GM18861 (cell line): ENCODE data around the gene UFSP2.

ENCODE experiments used
- ATAC-seq: cut with Tn5 transposase; IDR thresholded peaks from one replicate; pipeline ENCODE4 v1.9.1; 2021; ENCODE audit not compliant: unreplicated experiment

Gene UFSP2, protein sequence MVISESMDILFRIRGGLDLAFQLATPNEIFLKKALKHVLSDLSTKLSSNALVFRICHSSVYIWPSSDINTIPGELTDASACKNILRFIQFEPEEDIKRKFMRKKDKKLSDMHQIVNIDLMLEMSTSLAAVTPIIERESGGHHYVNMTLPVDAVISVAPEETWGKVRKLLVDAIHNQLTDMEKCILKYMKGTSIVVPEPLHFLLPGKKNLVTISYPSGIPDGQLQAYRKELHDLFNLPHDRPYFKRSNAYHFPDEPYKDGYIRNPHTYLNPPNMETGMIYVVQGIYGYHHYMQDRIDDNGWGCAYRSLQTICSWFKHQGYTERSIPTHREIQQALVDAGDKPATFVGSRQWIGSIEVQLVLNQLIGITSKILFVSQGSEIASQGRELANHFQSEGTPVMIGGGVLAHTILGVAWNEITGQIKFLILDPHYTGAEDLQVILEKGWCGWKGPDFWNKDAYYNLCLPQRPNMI

DNA sequence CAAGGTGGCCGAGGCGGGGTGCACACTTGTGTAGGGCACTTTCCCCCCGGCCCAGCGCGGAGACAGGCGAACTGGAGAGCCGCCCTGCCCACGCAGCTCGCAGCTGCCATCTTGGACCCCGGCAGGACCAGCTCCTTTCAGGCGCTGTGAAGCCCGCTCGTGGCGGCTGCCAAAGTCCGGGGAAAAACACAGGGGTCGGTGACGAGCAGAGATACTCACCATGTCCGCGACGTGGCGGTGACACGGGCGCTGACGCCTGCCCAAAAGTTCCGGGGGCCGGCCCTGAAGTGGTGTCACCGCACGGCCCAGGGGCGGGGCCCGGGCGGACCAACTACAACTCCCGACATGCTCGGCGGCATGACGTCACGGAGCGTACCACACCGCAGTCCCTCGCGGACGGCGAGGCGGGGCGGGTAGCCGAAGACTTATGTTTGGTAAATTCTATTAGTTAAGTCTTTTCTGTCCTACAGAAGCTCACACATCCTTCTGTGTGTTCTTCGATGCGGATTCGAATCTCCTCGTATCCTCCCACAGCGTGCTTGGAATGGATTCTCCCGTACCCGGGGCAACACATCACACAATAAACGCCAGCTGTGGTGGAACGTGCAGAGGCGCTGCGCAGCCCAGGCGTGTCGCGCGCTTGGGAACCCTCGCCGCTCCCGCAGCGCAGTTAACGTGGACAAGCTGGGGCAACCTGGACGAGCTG is at the start of gene UFSP2:
TSS of gene UFSP2 (minus strand) at position 318 of the 706 bp plus-strand sequence. CDS start at position 222, 96 bp downstream.
- peak; percentile 90 for ATAC-seq

DNA sequence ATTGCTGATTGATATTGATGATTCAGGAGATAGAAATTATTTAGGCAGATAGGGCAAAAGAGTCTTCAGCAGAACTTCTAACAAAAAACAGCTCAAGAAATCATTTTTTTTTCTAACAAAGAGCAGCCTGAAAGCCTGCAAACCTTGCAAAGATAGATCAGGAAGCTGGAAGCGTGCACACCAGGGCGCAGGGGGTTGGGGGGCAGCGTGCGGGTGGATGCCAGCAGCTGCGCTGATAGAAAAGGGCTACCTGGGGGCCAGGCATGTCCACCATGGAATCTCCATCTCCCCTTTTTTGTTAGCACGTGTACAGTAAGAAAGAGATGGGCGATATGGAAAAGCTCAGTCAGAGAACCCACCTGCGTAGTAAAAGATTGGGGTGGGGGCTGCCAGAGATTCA is 47.5 kb upstream of the UFSP2 start:
- no peak for ATAC-seq

DNA sequence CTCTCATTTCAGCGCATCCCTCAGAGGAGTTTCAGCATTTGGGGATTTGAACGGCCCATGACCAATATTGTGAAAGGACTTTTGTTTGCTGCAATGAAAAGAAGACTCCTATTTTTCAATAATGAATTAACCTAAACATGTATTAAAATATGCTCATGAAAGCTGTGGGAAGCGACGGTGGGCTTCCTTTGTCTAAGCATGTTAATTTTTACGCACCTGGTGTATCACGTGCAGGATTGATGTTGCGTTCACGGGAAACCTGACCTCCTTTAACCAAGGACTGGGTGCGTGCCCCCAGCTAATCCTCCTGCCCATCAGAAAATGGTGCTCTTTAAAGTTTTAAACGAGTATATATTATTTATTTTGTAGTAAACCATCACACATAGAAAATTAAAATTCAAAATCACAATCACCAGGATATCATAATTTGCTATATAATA is 46.4 kb upstream of the UFSP2 start:
- no peak for ATAC-seq

DNA sequence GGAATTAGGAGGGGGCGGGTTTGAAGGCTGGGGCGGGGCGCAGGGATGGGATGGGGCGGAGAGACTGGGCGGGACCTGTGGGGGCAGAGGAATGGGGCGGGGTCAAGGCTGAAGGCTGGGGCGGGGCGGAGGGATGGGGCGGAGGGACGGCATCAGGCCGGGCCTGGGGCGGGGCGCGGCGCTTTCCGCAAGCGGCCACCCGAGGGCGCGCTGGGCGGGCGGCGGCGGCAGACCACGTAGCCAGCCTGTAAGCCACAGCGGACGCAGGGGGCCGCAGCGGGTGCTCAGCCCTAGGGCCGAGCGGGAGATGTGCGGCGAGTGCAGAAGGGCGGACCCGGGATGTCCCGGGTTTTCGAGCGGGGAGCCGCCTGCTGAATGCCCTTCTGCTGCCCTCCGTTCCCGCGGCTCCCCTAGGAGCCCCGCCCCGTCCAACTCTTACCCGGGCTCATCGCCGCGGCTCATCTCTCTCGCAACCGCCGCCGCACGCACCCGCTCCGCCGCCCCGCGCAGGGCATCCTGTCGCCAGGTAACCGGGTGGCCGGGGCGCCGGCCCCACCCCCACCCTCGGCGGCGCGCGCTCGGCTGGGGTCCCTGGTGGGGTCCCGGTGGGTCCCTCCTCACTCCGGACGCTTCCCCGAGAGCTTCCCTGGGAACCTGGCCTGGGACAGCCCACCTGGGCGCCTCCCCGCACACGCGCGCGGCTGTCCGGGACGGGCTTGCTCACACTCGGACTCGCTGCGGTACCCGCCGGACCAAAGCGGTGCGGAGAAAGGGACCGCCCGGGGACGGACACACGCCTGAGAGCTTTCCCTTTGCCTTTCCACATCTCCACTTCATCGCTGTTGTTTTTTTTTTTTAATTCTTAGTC is 45.7 kb upstream of the UFSP2 start, which contains the start of gene CCDC110:
TSS of gene CCDC110 (minus strand) at position 499 of the 868 bp plus-strand sequence. CDS start at position 449, 50 bp downstream.
- ATAC-seq: peak; percentile 84

DNA sequence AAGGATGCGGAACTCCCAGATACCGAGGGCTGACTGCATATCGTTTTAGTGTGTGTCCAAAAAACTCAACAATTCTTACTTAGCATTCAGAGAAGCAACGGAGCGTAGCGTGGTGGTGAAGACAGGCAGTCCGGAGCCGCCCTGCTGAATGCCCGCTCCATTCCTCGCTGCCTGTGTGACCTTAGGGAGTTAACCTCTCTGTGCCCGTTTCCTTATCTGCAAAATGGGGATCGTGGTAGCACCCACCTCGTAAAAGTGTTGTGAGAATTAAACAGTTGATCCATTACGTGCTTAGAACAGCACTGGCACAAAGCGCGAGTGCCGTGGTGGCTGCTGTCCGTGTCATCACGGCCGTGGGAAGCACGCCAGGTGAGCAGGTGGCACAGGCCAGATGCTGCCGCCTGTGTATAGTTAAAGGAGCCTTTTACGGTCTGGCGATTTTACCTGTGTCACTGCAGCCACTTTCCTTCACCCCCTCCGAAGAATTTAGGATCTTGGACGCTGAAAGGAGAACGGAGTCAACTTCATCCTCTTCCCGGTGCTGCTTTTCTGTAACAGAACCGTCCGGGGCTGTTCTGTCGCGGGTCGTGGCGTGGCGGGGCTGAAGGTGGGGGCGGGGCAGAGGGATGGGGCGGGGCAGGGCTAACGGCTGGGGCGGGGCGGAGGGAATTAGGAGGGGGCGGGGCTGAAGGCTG is 44.9 kb upstream of the UFSP2 start:
- ATAC-seq: no peak

DNA sequence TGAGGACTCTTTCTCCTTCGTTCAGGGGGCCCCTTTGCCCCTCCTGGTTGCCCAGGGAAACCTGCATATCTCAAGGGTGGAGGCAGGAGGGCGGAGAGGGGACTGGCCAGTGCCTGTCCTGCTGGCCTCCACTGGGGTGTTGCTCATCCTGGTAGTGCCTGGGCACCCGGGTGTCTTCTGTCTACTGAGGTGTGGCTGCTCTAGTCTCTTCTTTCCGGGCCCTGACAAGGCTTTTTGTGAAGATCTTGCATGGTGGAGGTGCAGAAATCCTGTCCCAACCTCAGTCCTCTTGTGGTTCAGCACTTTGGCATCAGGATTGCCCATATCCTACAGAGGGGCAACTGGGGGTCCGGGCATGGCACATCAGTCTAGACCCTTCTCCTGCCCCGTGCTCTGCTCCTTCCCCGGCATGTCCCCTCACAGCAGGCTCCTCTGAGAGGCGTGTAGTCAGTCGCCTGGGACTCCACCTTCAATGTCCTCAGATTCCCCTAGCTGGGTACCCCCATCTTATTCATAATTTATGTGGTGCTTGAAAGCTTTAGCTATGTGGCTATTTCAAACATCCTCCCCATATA is 43.9 kb upstream of the UFSP2 start:
- ATAC-seq: no peak

DNA sequence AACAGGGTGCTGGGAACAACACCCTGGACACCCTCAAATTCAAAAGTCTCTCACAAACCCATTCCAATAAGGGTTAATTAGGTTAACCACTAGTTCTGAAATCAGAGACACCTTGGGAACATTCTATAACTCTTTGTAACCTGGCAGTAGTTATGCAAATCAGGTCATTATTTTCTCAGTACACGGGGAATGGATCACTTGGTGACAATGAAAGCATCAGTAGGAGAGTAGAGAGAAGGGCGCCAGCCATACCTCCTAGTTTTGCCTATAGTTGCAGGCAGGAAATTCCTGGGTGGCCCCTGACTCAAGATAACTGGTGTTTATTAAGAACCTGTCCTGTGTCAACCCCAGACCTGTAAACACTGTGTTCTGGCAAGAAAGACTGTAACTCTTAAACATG is 43.2 kb upstream of the UFSP2 start:
- no peak for ATAC-seq

DNA sequence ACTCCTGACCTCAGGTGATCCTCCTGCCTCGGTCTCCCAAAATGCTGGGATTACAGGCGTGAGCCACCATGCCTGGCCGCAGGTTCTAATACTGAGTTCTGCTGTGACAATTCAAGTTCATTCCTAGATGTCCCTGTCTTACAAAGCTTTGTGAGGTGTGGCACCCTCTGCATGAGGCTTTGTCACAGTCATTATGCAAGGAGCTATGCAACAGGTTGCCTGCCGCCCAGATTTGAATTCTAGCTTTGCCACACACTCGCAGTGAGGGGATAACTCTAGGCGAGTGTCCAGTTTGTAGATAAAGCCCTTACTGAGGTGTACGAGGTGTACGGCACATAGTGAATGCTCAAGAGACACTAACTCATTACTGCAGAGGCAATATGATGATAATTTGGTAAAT is 42.2 kb upstream of the UFSP2 start:
- no peak for ATAC-seq

DNA sequence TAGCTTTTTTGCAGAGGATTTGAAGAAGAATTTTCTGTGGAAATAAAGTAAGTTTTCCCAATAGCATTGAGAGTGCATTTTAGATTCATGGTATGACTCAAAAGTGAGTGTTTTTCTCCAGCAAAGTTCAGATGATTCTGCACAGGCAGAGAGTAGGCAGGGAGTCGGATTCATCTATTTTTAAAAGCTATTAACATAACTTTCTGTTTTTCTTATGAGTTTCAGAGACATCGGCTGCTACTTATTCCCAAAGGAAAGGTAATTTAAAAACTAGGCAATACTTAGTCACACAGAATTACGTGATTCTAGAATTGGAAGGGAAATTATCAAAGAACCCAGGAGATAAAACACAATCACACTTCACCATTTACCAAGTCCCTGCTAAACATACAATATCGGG is 41.3 kb upstream of the UFSP2 start:
- no peak for ATAC-seq

DNA sequence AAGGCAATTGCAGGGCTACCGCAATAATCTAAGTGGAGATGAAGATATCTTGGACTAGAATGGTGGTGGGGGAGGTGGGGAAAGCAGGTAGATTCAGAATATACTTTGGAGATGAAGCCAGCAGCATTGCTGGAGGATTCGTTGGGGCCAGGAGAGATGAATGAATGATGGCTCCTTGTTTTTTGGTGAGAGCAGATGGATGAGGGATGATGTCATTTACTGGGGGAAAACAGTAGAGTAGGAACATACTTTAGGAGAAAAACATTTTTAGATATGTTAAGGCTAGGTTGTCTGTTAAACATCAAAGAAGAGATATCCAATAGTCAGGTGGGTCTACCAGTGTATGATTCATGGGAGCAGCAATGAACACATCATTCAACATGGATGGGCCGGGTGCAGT is 39.9 kb upstream of the UFSP2 start:
- ATAC-seq: no peak

DNA sequence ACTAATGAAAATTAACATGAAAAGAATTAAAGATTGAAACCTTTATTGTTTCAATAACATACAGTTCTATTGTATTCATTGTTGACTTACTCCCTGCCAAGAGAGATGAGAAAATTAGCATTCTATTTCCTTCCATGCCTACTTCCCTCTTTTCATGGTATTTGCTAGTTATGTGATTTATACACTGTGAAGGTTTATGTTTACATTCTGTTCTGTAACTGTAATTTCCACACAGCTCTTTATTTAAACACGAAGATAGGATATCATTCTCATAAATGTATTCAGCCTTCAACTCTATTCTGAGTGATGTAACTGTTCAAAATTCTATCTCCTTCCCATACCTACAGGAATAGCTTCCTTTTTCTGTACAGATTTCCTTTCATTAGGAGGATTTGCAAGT is 39.1 kb upstream of the UFSP2 start:
- ATAC-seq: no peak

DNA sequence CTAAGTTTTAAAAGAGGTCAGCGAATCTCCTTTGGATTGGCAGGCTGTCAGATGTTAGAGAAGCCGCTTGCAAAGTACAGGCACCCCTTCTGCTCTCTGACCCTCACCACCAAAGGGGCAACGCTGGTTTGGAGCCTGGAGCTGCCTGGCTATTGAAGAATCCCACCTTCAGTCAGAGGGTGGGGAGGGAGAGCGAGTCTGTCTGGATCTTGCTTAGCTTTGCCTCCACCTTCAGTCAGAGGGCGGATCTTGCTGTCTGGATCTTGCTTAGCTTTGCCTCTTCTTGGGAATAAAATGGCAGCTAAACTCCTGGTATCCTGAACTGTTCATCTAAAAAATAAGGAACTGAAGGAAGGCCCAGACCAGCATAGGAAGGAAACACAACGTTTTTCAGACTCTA is 38.4 kb upstream of the UFSP2 start:
- ATAC-seq: no peak

DNA sequence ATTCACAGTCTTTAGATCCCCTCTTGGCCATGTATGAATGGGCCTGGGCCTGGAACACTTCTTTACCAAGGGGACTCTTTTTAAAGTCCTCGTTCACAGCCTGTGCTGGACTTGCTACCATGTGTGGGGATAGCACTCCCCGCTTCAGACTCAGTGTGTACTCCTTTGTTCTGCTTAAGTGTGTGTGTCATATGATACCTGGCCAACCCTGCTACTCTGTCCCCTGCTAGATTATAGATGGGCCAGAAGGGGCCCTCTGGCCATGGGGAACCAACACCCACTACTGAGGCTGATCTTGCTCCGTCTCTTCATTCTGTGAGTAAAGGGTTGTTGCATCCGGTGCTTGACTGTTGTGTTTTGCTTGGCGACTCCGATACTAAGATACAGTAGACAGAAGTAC is 37.8 kb upstream of the UFSP2 start:
- ATAC-seq: no peak

DNA sequence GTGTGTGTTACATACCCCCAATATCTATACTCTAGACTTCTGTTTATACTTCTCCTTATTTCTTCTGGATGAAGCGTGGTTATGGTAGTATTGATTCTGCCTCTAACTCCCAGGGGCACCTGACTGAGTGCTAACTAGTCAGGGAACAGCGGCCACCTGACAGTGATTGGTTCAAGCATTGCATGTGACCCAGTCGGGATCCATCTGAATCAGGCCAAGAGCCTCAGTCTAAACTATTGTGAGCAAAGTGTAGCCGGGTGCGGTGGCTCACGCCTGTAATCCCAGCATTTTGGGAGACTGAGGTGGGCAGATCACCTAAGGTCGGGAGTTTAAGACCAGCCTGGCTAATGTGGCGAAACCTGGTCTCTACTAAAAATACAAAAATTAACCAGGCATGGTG is 35.8 kb upstream of the UFSP2 start:
- no peak for ATAC-seq

DNA sequence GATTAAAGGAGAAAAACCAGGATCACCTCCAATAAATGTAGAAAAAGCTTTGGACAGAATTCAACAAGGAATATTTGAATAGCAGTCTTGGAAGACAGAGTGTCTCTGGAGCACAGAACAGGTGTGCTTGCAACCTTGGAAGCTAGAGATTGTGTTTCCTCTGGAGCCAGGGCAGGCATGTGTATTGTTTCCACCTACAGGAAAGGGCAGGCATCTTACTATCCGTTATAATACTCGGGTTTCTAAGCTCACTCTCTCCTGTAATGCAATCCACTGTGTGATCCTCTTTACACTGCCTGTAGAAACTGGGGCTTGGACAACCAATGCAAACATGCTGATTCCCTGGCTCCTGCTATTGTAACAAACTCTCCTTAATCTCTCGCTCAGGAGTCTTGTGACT is 31.4 kb upstream of the UFSP2 start:
- no peak for ATAC-seq

DNA sequence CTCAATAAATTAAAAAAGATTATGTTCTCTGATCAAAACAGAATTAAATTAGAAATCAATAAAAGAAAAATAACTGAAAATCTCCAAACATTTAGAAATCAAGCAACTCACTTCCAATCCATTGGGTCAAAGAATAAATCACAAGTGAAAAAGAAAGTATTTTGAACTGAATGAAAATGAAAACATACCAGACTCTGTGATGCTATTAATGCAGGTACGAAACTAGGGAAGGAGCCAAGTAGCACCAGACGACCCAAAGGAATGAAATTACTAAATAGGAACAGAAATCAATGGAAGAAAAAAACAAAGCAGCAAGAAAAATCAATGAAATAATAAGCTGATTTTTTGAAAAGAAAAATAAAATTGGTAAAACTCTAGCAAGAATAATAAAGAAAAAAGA is 30.4 kb upstream of the UFSP2 start:
- ATAC-seq: no peak

DNA sequence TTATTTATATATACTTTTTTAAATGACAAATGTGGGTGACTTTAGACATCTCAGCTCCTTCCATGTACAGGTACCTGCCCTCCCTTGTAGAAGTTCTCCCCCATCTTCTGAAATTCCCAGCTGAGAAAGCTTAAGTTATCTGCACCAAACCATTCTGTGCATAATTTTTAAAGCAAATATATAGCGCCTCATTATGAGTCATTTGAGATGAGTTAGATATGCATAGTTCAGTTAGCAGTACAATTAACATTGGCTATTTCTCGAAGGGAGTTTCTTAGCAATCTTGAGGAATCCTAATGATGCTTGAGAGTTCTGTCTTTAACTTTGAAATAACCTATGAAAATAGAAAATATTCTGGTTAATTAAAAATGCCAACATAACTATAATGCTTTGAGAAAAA is 19.4 kb upstream of the UFSP2 start:
- no peak for ATAC-seq

DNA sequence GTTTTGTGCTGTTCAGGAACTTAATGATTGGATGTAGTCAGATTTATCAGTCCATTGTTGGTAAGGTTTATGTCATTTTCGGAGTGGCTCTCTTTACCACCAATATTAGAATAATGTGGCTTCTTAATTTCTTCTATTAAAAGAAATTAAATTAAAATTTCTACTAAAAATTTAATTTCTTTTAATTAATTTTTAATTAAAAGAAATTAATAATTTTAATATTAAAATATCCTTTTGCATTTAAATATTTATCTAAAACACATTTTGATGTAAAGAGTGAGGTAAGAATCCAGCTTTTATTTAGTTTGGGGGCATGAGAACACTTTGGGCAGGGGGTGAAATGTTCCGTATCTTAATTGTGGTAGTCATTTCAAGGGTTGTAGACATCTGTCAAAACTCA is 15.7 kb upstream of the UFSP2 start:
- ATAC-seq: no peak

DNA sequence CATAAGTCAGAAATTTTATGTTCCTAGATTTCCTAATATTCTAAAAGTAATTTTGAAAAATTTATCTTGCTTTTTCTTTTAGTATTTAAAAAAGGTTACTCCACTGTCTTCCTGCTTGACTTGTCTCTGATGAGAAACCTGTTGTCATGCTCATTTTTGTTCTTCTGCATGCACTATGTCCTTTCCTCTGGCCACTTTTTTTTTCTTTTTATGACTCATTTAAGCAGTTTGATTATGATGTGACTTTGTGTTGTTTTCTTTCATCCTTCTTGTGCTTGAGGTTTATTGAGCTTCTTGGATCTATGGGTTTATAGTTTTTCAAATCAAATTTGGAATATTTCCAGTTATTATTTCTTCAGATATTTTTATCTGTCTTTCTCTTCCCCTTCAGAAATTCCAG is 12.0 kb upstream of the UFSP2 start:
- ATAC-seq: no peak

DNA sequence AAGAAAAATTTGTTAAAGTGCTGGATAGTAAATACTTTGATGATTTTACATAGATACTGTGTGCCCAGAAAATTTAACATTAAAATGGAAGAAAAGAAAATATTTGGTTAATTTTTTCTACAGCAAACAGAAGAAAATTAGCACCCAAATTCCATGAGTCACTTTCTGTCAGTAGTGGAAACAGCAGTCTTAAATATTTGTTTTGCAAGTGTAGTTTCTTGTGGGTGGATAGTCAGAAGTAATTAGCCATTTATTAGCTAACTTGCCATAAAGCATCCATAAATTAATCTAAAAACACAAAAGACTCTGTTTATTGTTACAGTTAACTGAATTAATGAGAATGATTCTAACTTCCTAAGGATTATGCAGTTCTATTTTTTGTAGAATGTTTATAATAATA is 9.7 kb upstream of the UFSP2 start:
- no peak for ATAC-seq
